ENCODE data around the gene TPST1. TPM values are rescaled to one million over a fixed set of nuclear protein-coding genes. Genes with fewer than 3 reads are reported as not detected.

Gene TPST1
- total RNA-seq, 1 experiment from 2014 or later, result 15.0 TPM

GRCh38 chr7:66182920-66183319 is 22.2 kb upstream of the TPST1 start:
- CTCF ChIA-PET, result interaction anchor here (2.2 kb wide), 1 partner anchor 22 kb away, joined by 6 read pairs; the partner anchor contains the start of gene TPST1
- ATAC-seq (no peak), DNase-seq (ENCODE audit: low spot score) (no peak)
- no peak for TF ChIP-seq MXD4 (CRISPR knock-in tag; IDR thresholded peaks at IDR 0.05; ENCODE audit: borderline replicate concordance)
- no peak for TF ChIP-seq ZNF317 (CRISPR knock-in tag; IDR thresholded peaks at IDR 0.05; ENCODE audit: borderline replicate concordance, low read depth)
- Mint-ChIP-seq H3K27ac (no peak overlapping the region), H3K9me3 (peaks cover 14% of the 10 kb centered on the region), H3K27me3 (ENCODE audit: low read depth) (peaks cover 2% of the 10 kb centered on the region; the same call in 1 of the 2 replicates), H3K36me3 (peaks cover 3% of the 10 kb centered on the region; the same call in 1 of the 2 replicates), H3K4me3 (no peak overlapping the region), H3K4me1 (no peaks in the 10 kb centered on the region)
- POLR2A ChIA-PET, result no interaction called here

- ATAC-seq (no peak), DNase-seq (ENCODE audit: low spot score) (no peak)
- ChIA-PET POLR2A (no interaction called here), CTCF (interaction anchor here (2.2 kb wide), 1 partner anchor 21 kb away, joined by 6 read pairs; the partner anchor contains the start of gene TPST1)
- peaks cover 12% of the 10 kb centered on the region for H3K9me3 Mint-ChIP-seq
- TF ChIP-seq ZNF423 (CRISPR knock-in tag; IDR thresholded peaks at IDR 0.05) (no peak), IRF2 (CRISPR knock-in tag; IDR thresholded peaks at IDR 0.05; ENCODE audit: borderline replicate concordance, low read depth) (no peak), PRRX2 (CRISPR knock-in tag; IDR thresholded peaks at IDR 0.05) (no peak)
- no peaks in the 10 kb centered on the region for H3K4me1 Mint-ChIP-seq
- H3K27me3 Mint-ChIP-seq (ENCODE audit: low read depth), result peaks cover 2% of the 10 kb centered on the region; the same call in 1 of the 2 replicates
- H3K36me3 Mint-ChIP-seq, result peaks cover 3% of the 10 kb centered on the region; the same call in 1 of the 2 replicates
- no peak overlapping the region for H3K4me3 Mint-ChIP-seq
- H3K27ac Mint-ChIP-seq, result no peak overlapping the region
Observed at GRCh38 chr7:66183700-66184099, 21.4 kb upstream of the TPST1 start.

- H3K27me3 Mint-ChIP-seq (ENCODE audit: low read depth), result peaks cover 2% of the 10 kb centered on the region; the same call in 1 of the 2 replicates
- no peak overlapping the region for H3K4me3 Mint-ChIP-seq
- peaks cover 12% of the 10 kb centered on the region for H3K9me3 Mint-ChIP-seq
- TF ChIP-seq NFATC4 (CRISPR knock-in tag; IDR thresholded peaks at IDR 0.05) (no peak), TEAD4 (CRISPR knock-in tag; IDR thresholded peaks at IDR 0.05) (no peak), ZBTB43 (CRISPR knock-in tag; IDR thresholded peaks at IDR 0.05) (no peak), E2F1 (CRISPR knock-in tag; IDR thresholded peaks at IDR 0.05) (no peak), USF1 (CRISPR knock-in tag; IDR thresholded peaks at IDR 0.05) (no peak), GRHL2 (CRISPR knock-in tag; IDR thresholded peaks at IDR 0.05; ENCODE audit: insufficient replicate concordance, severe bottlenecking) (no peak), PREB (CRISPR knock-in tag; IDR thresholded peaks at IDR 0.05; ENCODE audit: borderline replicate concordance) (no peak), JUN (CRISPR knock-in tag; IDR thresholded peaks at IDR 0.05) (no peak), TCF7 (CRISPR knock-in tag; IDR thresholded peaks at IDR 0.05; ENCODE audit: low read depth) (no peak), CREB1 (CRISPR knock-in tag; IDR thresholded peaks at IDR 0.05) (no peak), JAZF1 (CRISPR knock-in tag; IDR thresholded peaks at IDR 0.05) (no peak)
- POLR2A ChIA-PET, result no interaction called here
- CTCF ChIA-PET, result interaction anchor here (0.6 kb wide), 1 partner anchor 234 kb away, joined by 3 read pairs; no protein-coding TSS in a partner anchor
- DNase-seq (ENCODE audit: low spot score) (no peak), ATAC-seq (no peak)
- peaks cover 3% of the 10 kb centered on the region; the same call in 1 of the 2 replicates for H3K36me3 Mint-ChIP-seq
- no peak overlapping the region for H3K27ac Mint-ChIP-seq
- no peaks in the 10 kb centered on the region for H3K4me1 Mint-ChIP-seq
Observed at GRCh38 chr7:66185680-66186187, 19.4 kb upstream of the TPST1 start.
